Measurements from ENCODE around the gene PDGFC. TPM values are rescaled to one million over a fixed set of nuclear protein-coding genes. Genes with fewer than 3 reads are reported as not detected.
A peak's percentile ranks its signal among the peaks of the same experiment; 100 is the strongest.

Gene PDGFC
- total and polyA plus RNA-seq, 4 donors = 16.6 to 24.5 (median 22.7) TPM

GRCh38 chr4:156956359-156956758, 15.2 kb downstream of the PDGFC start:
- no peaks in the 10 kb centered on the region for H3K27me3 ChIP-seq (ENCODE audit: control insufficient read depth, insufficient read depth, low read length)
- H3K4me3 ChIP-seq (ENCODE audit: low read depth, low read length) = no peak overlapping the region
- DNase-seq (ENCODE audit: low read depth in 4 of 6, low spot score in 6 of 6) = no peak
- no peaks in the 10 kb centered on the region for H3K36me3 ChIP-seq (ENCODE audit: control insufficient read depth, insufficient read depth, low read length)
- no CpG with 5 or more reads among the region's 2 CpGs for WGBS (ENCODE audit: insufficient coverage)
- H3K4me1 ChIP-seq (ENCODE audit: control insufficient read depth, insufficient read depth, low read length) = no peaks in the 10 kb centered on the region
- H3K27ac ChIP-seq (ENCODE audit: low read depth, low read length) = no peak overlapping the region
- H3K9me3 ChIP-seq (ENCODE audit: control insufficient read depth, insufficient read depth, low read length) = no peaks in the 10 kb centered on the region

DNA sequence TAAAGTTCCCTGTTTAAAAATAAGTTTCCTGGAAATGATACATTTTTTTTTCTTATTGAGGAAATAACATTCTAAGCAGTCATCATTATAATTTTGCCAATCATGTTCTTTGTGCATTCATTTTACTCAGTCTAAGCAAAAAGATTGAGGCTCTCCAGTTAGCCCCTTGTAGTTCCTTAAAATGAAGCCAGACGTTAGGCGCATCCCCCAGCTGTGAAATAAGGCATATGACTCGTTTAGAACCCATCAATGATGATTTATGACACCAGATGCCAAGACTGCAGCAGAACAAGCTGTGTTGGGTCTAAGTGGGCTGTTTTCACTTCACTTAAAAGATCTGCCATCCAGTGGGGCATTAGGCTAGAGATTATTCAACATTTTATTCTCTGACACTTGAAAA, 17.0 kb downstream of the PDGFC start:
- H3K27ac ChIP-seq (ENCODE audit: low read depth, low read length) = no peak overlapping the region
- DNase-seq (ENCODE audit: low read depth in 4 of 6, low spot score in 6 of 6) = no peak
- no peaks in the 10 kb centered on the region for H3K9me3 ChIP-seq (ENCODE audit: control insufficient read depth, insufficient read depth, low read length)
- H3K4me3 ChIP-seq (ENCODE audit: low read depth, low read length) = no peak overlapping the region
- H3K36me3 ChIP-seq (ENCODE audit: control insufficient read depth, insufficient read depth, low read length) = no peaks in the 10 kb centered on the region
- H3K27me3 ChIP-seq (ENCODE audit: control insufficient read depth, insufficient read depth, low read length) = no peaks in the 10 kb centered on the region
- no peaks in the 10 kb centered on the region for H3K4me1 ChIP-seq (ENCODE audit: control insufficient read depth, insufficient read depth, low read length)
- 57% methylated on average over 3 of the region's 3 CpGs for WGBS (ENCODE audit: insufficient coverage)

GRCh38 chr4:156953951-156954350, 17.6 kb downstream of the PDGFC start:
- H3K36me3 ChIP-seq (ENCODE audit: control insufficient read depth, insufficient read depth, low read length) = no peaks in the 10 kb centered on the region
- no peak overlapping the region for H3K4me3 ChIP-seq (ENCODE audit: low read depth, low read length)
- DNase-seq (ENCODE audit: low read depth in 4 of 6, low spot score in 6 of 6) = no peak
- no peak overlapping the region for H3K27ac ChIP-seq (ENCODE audit: low read depth, low read length)
- H3K9me3 ChIP-seq (ENCODE audit: control insufficient read depth, insufficient read depth, low read length) = no peaks in the 10 kb centered on the region
- no peaks in the 10 kb centered on the region for H3K4me1 ChIP-seq (ENCODE audit: control insufficient read depth, insufficient read depth, low read length)
- WGBS (ENCODE audit: insufficient coverage) = 57% methylated on average over 2 of the region's 2 CpGs
- no peaks in the 10 kb centered on the region for H3K27me3 ChIP-seq (ENCODE audit: control insufficient read depth, insufficient read depth, low read length)

DNA sequence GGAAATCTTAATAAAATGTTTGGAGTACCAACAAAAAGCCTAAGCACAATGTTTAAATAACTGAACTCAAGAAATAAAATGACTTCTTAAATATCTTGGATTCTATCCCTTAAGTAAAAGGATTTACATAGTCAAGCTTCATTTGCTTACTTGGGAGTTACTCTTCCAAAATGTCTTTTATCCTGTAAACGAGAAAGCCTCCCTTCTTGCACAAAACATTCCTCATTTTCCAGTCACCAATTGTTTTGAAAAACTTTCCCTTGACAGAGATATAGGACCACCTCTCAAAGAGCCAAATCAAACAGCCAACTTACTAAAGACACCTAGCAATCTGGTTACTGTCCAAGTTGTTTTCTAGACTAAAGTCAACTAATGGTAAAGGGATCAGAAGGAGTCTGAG, 18.6 kb downstream of the PDGFC start:
- no peak overlapping the region for H3K27ac ChIP-seq (ENCODE audit: low read depth, low read length)
- DNase-seq (ENCODE audit: low read depth in 4 of 6, low spot score in 6 of 6) = no peak
- no peaks in the 10 kb centered on the region for H3K27me3 ChIP-seq (ENCODE audit: control insufficient read depth, insufficient read depth, low read length)
- H3K36me3 ChIP-seq (ENCODE audit: control insufficient read depth, insufficient read depth, low read length) = no peaks in the 10 kb centered on the region
- no peak overlapping the region for H3K4me3 ChIP-seq (ENCODE audit: low read depth, low read length)
- no peaks in the 10 kb centered on the region for H3K4me1 ChIP-seq (ENCODE audit: control insufficient read depth, insufficient read depth, low read length)
- no peaks in the 10 kb centered on the region for H3K9me3 ChIP-seq (ENCODE audit: control insufficient read depth, insufficient read depth, low read length)
- WGBS (ENCODE audit: insufficient coverage) = 23% methylated on average over 1 of the region's 1 CpG

- 88% methylated on average over 1 of the region's 3 CpGs for WGBS (ENCODE audit: insufficient coverage)
- H3K4me3 ChIP-seq (ENCODE audit: low read depth, low read length) = no peak overlapping the region
Measured at GRCh38 chr4:156952078-156952759, 19.4 kb downstream of the PDGFC start.

DNA sequence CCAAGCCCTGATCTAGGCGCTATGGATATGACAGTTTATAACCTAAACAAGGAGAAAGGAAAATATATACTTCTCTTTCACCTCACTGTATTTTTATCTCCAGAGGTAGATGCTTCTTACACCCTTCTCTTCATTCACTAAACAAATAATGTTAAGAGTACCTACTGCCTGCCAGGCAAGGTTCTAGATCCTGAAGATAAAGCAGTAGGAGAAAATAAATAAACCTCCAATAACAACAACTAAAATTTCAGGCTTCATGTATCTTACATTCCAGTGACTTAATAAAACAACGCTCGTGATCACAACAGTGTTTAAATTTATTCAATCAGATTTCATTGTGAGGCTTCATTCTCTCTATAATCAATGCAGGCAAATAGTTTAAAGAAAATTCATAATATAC, 20.7 kb downstream of the PDGFC start:
- no CpG with 5 or more reads among the region's 3 CpGs for WGBS (ENCODE audit: insufficient coverage)
- H3K4me3 ChIP-seq (ENCODE audit: low read depth, low read length) = no peak overlapping the region
- DNase-seq (ENCODE audit: low read depth in 4 of 6, low spot score in 6 of 6) = no peak

More at GRCh38 chr4:156952078-156952759, 19.4 kb downstream of the PDGFC start:
- no peak overlapping the region for H3K27ac ChIP-seq (ENCODE audit: low read depth, low read length)
- no peaks in the 10 kb centered on the region for H3K4me1 ChIP-seq (ENCODE audit: control insufficient read depth, insufficient read depth, low read length)
- no peak for DNase-seq (ENCODE audit: low read depth in 4 of 6, low spot score in 6 of 6)
- H3K36me3 ChIP-seq (ENCODE audit: control insufficient read depth, insufficient read depth, low read length) = no peaks in the 10 kb centered on the region
- no peaks in the 10 kb centered on the region for H3K27me3 ChIP-seq (ENCODE audit: control insufficient read depth, insufficient read depth, low read length)
- H3K9me3 ChIP-seq (ENCODE audit: control insufficient read depth, insufficient read depth, low read length) = no peaks in the 10 kb centered on the region

DNA sequence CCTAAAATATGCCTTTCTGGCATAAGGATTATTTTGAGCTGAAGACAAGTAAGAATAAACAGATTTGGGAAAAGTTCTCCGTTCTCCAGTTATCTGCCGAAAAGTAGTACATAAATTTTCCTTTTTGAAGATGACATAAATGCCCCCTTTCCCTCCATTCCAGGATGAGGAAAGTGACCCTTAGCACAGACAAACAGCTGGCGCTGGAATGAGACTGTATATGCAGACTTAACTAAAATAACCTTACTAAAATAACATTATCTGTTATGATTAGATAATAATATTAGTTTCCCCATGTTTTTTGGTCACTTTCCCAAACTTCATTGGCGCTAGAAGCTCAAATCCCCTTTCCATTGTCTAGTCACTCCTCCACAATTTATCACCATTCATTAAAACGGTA, 21.5 kb downstream of the PDGFC start:
- no peak overlapping the region for H3K27ac ChIP-seq (ENCODE audit: low read depth, low read length)

More for the DNA sequence above, 20.7 kb downstream of the PDGFC start:
- Histone ChIP-seq H3K4me1 (ENCODE audit: control insufficient read depth, insufficient read depth, low read length) (no peaks in the 10 kb centered on the region), H3K27me3 (ENCODE audit: control insufficient read depth, insufficient read depth, low read length) (no peaks in the 10 kb centered on the region), H3K27ac (ENCODE audit: low read depth, low read length) (no peak overlapping the region), H3K36me3 (ENCODE audit: control insufficient read depth, insufficient read depth, low read length) (no peaks in the 10 kb centered on the region), H3K9me3 (ENCODE audit: control insufficient read depth, insufficient read depth, low read length) (no peaks in the 10 kb centered on the region)

GRCh38 chr4:156949373-156949814, 22.2 kb downstream of the PDGFC start:
- Histone ChIP-seq H3K27ac (ENCODE audit: low read depth, low read length) (no peak overlapping the region), H3K4me1 (ENCODE audit: control insufficient read depth, insufficient read depth, low read length) (no peaks in the 10 kb centered on the region)

More for the DNA sequence above, 21.5 kb downstream of the PDGFC start:
- no peaks in the 10 kb centered on the region for H3K4me1 ChIP-seq (ENCODE audit: control insufficient read depth, insufficient read depth, low read length)
- H3K27me3 ChIP-seq (ENCODE audit: control insufficient read depth, insufficient read depth, low read length) = no peaks in the 10 kb centered on the region
- WGBS (ENCODE audit: insufficient coverage) = 88% methylated on average over 1 of the region's 5 CpGs
- no peak for DNase-seq (ENCODE audit: low read depth in 4 of 6, low spot score in 6 of 6)
- no peaks in the 10 kb centered on the region for H3K36me3 ChIP-seq (ENCODE audit: control insufficient read depth, insufficient read depth, low read length)
- H3K4me3 ChIP-seq (ENCODE audit: low read depth, low read length) = no peak overlapping the region
- H3K9me3 ChIP-seq (ENCODE audit: control insufficient read depth, insufficient read depth, low read length) = no peaks in the 10 kb centered on the region

DNA sequence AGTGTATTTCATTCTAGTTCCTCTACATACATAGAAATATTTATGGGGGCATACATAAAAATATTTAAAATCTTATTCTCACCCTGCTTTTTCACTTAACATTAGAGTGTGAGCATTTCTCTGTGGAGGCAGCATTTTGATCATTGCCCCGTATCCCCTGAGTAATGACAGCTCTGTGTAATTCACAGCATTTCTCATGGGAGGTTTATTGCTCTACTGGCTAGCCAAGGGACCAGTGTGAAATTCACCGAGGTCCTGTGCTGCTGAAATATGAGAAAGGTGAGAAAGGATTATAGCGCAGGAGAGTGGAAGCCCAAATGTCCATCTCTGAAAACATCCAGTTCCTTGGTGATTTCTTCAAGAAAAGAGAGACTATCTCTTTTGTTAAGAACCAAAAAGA, 22.9 kb downstream of the PDGFC start:
- H3K4me3 ChIP-seq (ENCODE audit: low read depth, low read length) = no peak overlapping the region
- H3K27me3 ChIP-seq (ENCODE audit: control insufficient read depth, insufficient read depth, low read length) = no peaks in the 10 kb centered on the region
- no peaks in the 10 kb centered on the region for H3K4me1 ChIP-seq (ENCODE audit: control insufficient read depth, insufficient read depth, low read length)
- H3K36me3 ChIP-seq (ENCODE audit: control insufficient read depth, insufficient read depth, low read length) = no peaks in the 10 kb centered on the region
- DNase-seq (ENCODE audit: low read depth in 4 of 6, low spot score in 6 of 6) = no peak
- no peaks in the 10 kb centered on the region for H3K9me3 ChIP-seq (ENCODE audit: control insufficient read depth, insufficient read depth, low read length)
- no peak overlapping the region for H3K27ac ChIP-seq (ENCODE audit: low read depth, low read length)
- WGBS (ENCODE audit: insufficient coverage) = 33% methylated on average over 2 of the region's 3 CpGs

More at GRCh38 chr4:156949373-156949814, 22.2 kb downstream of the PDGFC start:
- Histone ChIP-seq H3K27me3 (ENCODE audit: control insufficient read depth, insufficient read depth, low read length) (no peaks in the 10 kb centered on the region), H3K4me3 (ENCODE audit: low read depth, low read length) (no peak overlapping the region), H3K9me3 (ENCODE audit: control insufficient read depth, insufficient read depth, low read length) (no peaks in the 10 kb centered on the region), H3K36me3 (ENCODE audit: control insufficient read depth, insufficient read depth, low read length) (no peaks in the 10 kb centered on the region)
- no CpG with 5 or more reads among the region's 2 CpGs for WGBS (ENCODE audit: insufficient coverage)
- DNase-seq (ENCODE audit: low read depth in 4 of 6, low spot score in 6 of 6) = no peak

DNA sequence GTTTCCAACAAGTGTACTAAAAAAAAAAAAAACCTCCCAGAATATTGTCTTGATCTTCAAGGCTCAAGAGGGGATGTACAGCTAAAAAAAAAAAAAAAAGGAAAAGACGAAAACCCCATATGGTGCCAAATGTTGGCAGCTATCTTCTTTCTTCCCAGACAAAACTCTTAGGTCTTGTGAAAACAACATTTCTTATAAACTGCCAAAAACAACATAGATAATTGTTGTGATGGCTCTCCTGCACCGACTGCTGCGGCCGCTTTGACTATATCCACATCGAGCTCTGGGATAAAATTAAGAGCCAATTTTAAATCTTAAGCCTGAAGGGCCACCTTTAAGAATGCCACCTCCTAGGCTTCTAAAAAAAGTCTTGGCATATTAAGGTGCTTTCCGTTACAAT, 23.5 kb downstream of the PDGFC start:
- no CpG with 5 or more reads among the region's 6 CpGs for WGBS (ENCODE audit: insufficient coverage)
- no peaks in the 10 kb centered on the region for H3K4me1 ChIP-seq (ENCODE audit: control insufficient read depth, insufficient read depth, low read length)

More for the DNA sequence above, 23.5 kb downstream of the PDGFC start:
- Histone ChIP-seq H3K4me3 (ENCODE audit: low read depth, low read length) (no peak overlapping the region), H3K27me3 (ENCODE audit: control insufficient read depth, insufficient read depth, low read length) (no peaks in the 10 kb centered on the region), H3K36me3 (ENCODE audit: control insufficient read depth, insufficient read depth, low read length) (no peaks in the 10 kb centered on the region), H3K27ac (ENCODE audit: low read depth, low read length) (no peak overlapping the region), H3K9me3 (ENCODE audit: control insufficient read depth, insufficient read depth, low read length) (no peaks in the 10 kb centered on the region)
- DNase-seq (ENCODE audit: low read depth in 4 of 6, low spot score in 6 of 6) = peak in 1 of 6 donors; percentile 65

Measured in spinal cord (tissue), 10 donors.